H1 (cell line): Measurements from ENCODE around the gene POPDC2. TPM values are rescaled to one million over a fixed set of nuclear protein-coding genes. Genes with fewer than 3 reads are reported as not detected.

Source experiments
- ASH2L ChIP-seq: fragments of 200-600, 300-600 bp; sonication (generic); IDR thresholded peaks from one replicate; pipeline ENCODE4 v1.7.1; 2017; ENCODE audit warnings: low read length
- BACH1 ChIP-seq: IDR thresholded peaks from 2 replicates; pipeline ENCODE4 v1.6.1; 2012; ENCODE audit warnings: low read length, improper control_type of control experiment
- CBX8 ChIP-seq: fragments of 300-800, 300-1000 bp; sonication (generic); IDR thresholded peaks from 2 replicates; pipeline ENCODE4 v1.7.1; 2016; ENCODE audit warnings: low read depth, low read length, borderline replicate concordance
- EZH2 ChIP-seq: fragments of 200-600 bp; sonication (generic); IDR thresholded peaks from 2 replicates; pipeline ENCODE4 v1.7.1; 2012; ENCODE audit warnings: low read depth, mild to moderate bottlenecking, moderate library complexity, low read length, inconsistent platforms; ENCODE audit not compliant: severe bottlenecking
- NANOG ChIP-seq: IDR thresholded peaks from 2 replicates; pipeline ENCODE4 v1.6.1; 2011; ENCODE audit warnings: low read length, low read depth, mild to moderate bottlenecking, inconsistent platforms; ENCODE audit not compliant: insufficient read depth, poor library complexity, severe bottlenecking
- POU5F1 ChIP-seq: IDR thresholded peaks from 2 replicates; pipeline ENCODE4 v1.6.1; 2011; ENCODE audit warnings: low read depth, mild to moderate bottlenecking, low read length, moderate library complexity
- SIRT6 ChIP-seq: IDR thresholded peaks from one replicate; pipeline ENCODE4 v1.7.1; 2012; ENCODE audit warnings: low read length, inconsistent platforms
- SIX5 ChIP-seq: IDR thresholded peaks from 2 replicates; pipeline ENCODE4 v1.6.1; 2011; ENCODE audit warnings: mild to moderate bottlenecking, low read depth, low read length
- TAF1 ChIP-seq: IDR thresholded peaks from 2 replicates; pipeline ENCODE4 v1.6.1; 2011; ENCODE audit warnings: mild to moderate bottlenecking, low read depth, low read length
- polyA plus RNA-seq, 7 experiments: library from polyadenylated mRNA; depleted of rRNA in 3 of 7; stranded (reverse) in 5 of 7; unstranded in 2 of 7; fragments of >200 nt in 5 of 7; fragments of 200-250 nt in 2 of 7; gene quantifications; 1 replicate in 5 of 7; 2 replicates in 1 of 7; 4 replicates in 1 of 7; pipeline versions ENCODE4 v1.2.1 to v1.2.3, GENCODE V29; 2011 to 2013; ENCODE audit warnings: missing spikeins in 2 of 7, mixed read lengths in 2 of 7
- total RNA-seq: library from RNA; stranded (reverse); fragmentation: NEBNext Ultra II Directional; extraction: Animal tissue kit (Norgen Biotek cat#: 25700); gene quantifications from 2 replicates; pipeline ENCODE4 v1.2.1, GENCODE V29; 2021
- TF ChIP-seq, protein P1 (sequence below): fragments of 300-600 bp; sonication (generic); IDR thresholded peaks from 2 replicates; pipeline ENCODE4 v1.7.1; 2012; ENCODE audit warnings: low read length, moderate library complexity, mild to moderate bottlenecking, inconsistent platforms; ENCODE audit not compliant: insufficient replicate concordance
- TF ChIP-seq, protein P2 (sequence below): IDR thresholded peaks from 2 replicates; pipeline ENCODE4 v1.6.1; 2011; ENCODE audit warnings: low read length, improper control_type of control experiment

POPDC2 gene
- total and polyA plus RNA-seq, 2 of the 8 experiments (the other 6 are each of a cell fraction or from before 2014, with no cell fraction given) = 0.65 to 1.1 TPM

GRCh38 chr3:119620899-119621298 is 39.5 kb downstream of the POPDC2 start (continued):
- TF ChIP-seq, protein P1, sequence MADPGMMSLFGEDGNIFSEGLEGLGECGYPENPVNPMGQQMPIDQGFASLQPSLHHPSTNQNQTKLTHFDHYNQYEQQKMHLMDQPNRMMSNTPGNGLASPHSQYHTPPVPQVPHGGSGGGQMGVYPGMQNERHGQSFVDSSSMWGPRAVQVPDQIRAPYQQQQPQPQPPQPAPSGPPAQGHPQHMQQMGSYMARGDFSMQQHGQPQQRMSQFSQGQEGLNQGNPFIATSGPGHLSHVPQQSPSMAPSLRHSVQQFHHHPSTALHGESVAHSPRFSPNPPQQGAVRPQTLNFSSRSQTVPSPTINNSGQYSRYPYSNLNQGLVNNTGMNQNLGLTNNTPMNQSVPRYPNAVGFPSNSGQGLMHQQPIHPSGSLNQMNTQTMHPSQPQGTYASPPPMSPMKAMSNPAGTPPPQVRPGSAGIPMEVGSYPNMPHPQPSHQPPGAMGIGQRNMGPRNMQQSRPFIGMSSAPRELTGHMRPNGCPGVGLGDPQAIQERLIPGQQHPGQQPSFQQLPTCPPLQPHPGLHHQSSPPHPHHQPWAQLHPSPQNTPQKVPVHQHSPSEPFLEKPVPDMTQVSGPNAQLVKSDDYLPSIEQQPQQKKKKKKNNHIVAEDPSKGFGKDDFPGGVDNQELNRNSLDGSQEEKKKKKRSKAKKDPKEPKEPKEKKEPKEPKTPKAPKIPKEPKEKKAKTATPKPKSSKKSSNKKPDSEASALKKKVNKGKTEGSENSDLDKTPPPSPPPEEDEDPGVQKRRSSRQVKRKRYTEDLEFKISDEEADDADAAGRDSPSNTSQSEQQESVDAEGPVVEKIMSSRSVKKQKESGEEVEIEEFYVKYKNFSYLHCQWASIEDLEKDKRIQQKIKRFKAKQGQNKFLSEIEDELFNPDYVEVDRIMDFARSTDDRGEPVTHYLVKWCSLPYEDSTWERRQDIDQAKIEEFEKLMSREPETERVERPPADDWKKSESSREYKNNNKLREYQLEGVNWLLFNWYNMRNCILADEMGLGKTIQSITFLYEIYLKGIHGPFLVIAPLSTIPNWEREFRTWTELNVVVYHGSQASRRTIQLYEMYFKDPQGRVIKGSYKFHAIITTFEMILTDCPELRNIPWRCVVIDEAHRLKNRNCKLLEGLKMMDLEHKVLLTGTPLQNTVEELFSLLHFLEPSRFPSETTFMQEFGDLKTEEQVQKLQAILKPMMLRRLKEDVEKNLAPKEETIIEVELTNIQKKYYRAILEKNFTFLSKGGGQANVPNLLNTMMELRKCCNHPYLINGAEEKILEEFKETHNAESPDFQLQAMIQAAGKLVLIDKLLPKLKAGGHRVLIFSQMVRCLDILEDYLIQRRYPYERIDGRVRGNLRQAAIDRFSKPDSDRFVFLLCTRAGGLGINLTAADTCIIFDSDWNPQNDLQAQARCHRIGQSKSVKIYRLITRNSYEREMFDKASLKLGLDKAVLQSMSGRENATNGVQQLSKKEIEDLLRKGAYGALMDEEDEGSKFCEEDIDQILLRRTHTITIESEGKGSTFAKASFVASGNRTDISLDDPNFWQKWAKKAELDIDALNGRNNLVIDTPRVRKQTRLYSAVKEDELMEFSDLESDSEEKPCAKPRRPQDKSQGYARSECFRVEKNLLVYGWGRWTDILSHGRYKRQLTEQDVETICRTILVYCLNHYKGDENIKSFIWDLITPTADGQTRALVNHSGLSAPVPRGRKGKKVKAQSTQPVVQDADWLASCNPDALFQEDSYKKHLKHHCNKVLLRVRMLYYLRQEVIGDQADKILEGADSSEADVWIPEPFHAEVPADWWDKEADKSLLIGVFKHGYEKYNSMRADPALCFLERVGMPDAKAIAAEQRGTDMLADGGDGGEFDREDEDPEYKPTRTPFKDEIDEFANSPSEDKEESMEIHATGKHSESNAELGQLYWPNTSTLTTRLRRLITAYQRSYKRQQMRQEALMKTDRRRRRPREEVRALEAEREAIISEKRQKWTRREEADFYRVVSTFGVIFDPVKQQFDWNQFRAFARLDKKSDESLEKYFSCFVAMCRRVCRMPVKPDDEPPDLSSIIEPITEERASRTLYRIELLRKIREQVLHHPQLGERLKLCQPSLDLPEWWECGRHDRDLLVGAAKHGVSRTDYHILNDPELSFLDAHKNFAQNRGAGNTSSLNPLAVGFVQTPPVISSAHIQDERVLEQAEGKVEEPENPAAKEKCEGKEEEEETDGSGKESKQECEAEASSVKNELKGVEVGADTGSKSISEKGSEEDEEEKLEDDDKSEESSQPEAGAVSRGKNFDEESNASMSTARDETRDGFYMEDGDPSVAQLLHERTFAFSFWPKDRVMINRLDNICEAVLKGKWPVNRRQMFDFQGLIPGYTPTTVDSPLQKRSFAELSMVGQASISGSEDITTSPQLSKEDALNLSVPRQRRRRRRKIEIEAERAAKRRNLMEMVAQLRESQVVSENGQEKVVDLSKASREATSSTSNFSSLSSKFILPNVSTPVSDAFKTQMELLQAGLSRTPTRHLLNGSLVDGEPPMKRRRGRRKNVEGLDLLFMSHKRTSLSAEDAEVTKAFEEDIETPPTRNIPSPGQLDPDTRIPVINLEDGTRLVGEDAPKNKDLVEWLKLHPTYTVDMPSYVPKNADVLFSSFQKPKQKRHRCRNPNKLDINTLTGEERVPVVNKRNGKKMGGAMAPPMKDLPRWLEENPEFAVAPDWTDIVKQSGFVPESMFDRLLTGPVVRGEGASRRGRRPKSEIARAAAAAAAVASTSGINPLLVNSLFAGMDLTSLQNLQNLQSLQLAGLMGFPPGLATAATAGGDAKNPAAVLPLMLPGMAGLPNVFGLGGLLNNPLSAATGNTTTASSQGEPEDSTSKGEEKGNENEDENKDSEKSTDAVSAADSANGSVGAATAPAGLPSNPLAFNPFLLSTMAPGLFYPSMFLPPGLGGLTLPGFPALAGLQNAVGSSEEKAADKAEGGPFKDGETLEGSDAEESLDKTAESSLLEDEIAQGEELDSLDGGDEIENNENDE = no peak
- TF ChIP-seq BACH1 (no peak), SIRT6 (no peak), NANOG (no peak), POU5F1 (no peak), ASH2L (no peak), CBX8 (no peak), TAF1 (no peak), EZH2 (no peak), SIX5 (no peak)
- TF ChIP-seq, protein P2, sequence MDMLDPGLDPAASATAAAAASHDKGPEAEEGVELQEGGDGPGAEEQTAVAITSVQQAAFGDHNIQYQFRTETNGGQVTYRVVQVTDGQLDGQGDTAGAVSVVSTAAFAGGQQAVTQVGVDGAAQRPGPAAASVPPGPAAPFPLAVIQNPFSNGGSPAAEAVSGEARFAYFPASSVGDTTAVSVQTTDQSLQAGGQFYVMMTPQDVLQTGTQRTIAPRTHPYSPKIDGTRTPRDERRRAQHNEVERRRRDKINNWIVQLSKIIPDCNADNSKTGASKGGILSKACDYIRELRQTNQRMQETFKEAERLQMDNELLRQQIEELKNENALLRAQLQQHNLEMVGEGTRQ = no peak
